Measurements from ENCODE around the gene VSTM4. TPM values are rescaled to one million over a fixed set of nuclear protein-coding genes. Genes with fewer than 3 reads are reported as not detected.

The VSTM4 gene
- total RNA-seq, 1 experiment from 2014 or later: 0.07 TPM

DNA sequence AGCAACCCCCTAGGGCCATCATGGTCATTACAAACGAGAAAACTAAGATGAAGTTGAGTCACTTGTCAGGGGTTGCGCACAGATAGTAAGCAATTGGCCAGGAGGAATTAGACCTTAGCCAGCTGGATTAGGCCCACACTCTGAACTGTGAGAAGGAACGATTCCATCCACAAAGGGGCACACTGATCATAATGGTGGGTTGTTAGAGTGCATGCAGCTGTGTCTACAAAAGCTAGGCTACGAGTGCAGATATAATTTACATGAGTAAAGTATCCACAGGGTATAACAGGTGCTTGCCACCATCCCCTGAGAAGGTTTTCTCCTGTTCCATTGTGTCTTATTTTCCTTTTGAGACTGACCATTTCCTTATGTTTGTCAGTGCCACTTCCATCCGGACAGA lies 35.1 kb upstream of the VSTM4 start:
- Histone ChIP-seq H3K4me3 (replicated peaks in 1 of 2; ENCODE audit: low read depth in 1 of 2, low read length in 2 of 2) (no peak overlapping the region), H3K36me3 (ENCODE audit: control insufficient read depth in 1 of 2, insufficient read depth in 2 of 2, low read length in 2 of 2) (no peaks in the 10 kb centered on the region), H3K9me3 (ENCODE audit: control insufficient read depth in 1 of 2, insufficient read depth in 1 of 2, low read depth in 1 of 2, low read length in 2 of 2) (no peaks in the 10 kb centered on the region), H3K27me3 (ENCODE audit: insufficient read depth, low read length) (peaks cover 67% of the 10 kb centered on the region), H2AFZ (ENCODE audit: low read depth, low read length, poor library complexity, severe bottlenecking) (no peak overlapping the region), H3K9ac (ENCODE audit: low read length) (no peak overlapping the region), H3K4me1 (ENCODE audit: control insufficient read depth in 1 of 2, insufficient read depth in 2 of 2, low read length in 2 of 2) (no peaks in the 10 kb centered on the region), H4K20me1 (ENCODE audit: insufficient read depth) (no peaks in the 10 kb centered on the region), H3K79me2 (ENCODE audit: insufficient read depth, low read length) (no peaks in the 10 kb centered on the region), H3K4me2 (ENCODE audit: low read length) (no peak overlapping the region), H3K27ac (ENCODE audit: low read depth, low read length) (no peak overlapping the region), H3K9me2 (ENCODE audit: insufficient read depth) (no peaks in the 10 kb centered on the region)
- TF ChIP-seq EZH2 (IDR thresholded peaks at IDR 0.05) (no peak), POLR2A (IDR thresholded peaks at IDR 0.05; ENCODE audit: borderline replicate concordance, extremely low read depth, insufficient read depth, insufficient read length) (no peak), SP1 (IDR thresholded peaks at IDR 0.05; ENCODE audit: low read depth) (no peak), FOSL1 (IDR thresholded peaks at IDR 0.05; ENCODE audit: low read depth) (no peak), ELF1 (IDR thresholded peaks at IDR 0.05; ENCODE audit: borderline replicate concordance, low read depth) (no peak), EGR1 (IDR thresholded peaks at IDR 0.05; ENCODE audit: low read depth) (no peak), YY1 (IDR thresholded peaks at IDR 0.05; ENCODE audit: extremely low read depth, insufficient replicate concordance, low read depth, low read length) (no peak), POLR2AphosphoS5 (IDR thresholded peaks at IDR 0.05; ENCODE audit: low read depth, low read length) (no peak), RAD21 (IDR thresholded peaks at IDR 0.05; ENCODE audit: low read depth) (no peak), SIN3A (IDR thresholded peaks at IDR 0.05; ENCODE audit: low read depth) (no peak), CBX3 (IDR thresholded peaks at IDR 0.05; ENCODE audit: low read depth) (no peak), CEBPB (IDR thresholded peaks at IDR 0.05; ENCODE audit: low read depth) (no peak), SRF (IDR thresholded peaks at IDR 0.05; ENCODE audit: low read depth) (no peak), ZNF274 (IDR thresholded peaks at IDR 0.05; ENCODE audit: low read depth, low read length) (no peak), JUND (IDR thresholded peaks at IDR 0.05) (no peak)
- TF ChIP-seq, protein P1, sequence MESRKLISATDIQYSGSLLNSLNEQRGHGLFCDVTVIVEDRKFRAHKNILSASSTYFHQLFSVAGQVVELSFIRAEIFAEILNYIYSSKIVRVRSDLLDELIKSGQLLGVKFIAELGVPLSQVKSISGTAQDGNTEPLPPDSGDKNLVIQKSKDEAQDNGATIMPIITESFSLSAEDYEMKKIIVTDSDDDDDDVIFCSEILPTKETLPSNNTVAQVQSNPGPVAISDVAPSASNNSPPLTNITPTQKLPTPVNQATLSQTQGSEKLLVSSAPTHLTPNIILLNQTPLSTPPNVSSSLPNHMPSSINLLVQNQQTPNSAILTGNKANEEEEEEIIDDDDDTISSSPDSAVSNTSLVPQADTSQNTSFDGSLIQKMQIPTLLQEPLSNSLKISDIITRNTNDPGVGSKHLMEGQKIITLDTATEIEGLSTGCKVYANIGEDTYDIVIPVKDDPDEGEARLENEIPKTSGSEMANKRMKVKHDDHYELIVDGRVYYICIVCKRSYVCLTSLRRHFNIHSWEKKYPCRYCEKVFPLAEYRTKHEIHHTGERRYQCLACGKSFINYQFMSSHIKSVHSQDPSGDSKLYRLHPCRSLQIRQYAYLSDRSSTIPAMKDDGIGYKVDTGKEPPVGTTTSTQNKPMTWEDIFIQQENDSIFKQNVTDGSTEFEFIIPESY (IDR thresholded peaks at IDR 0.05; ENCODE audit: extremely low read depth, insufficient replicate concordance, low read length): no peak
- TF ChIP-seq, protein P2, sequence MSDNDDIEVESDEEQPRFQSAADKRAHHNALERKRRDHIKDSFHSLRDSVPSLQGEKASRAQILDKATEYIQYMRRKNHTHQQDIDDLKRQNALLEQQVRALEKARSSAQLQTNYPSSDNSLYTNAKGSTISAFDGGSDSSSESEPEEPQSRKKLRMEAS (IDR thresholded peaks at IDR 0.05): no peak
- TF ChIP-seq, protein P3, sequence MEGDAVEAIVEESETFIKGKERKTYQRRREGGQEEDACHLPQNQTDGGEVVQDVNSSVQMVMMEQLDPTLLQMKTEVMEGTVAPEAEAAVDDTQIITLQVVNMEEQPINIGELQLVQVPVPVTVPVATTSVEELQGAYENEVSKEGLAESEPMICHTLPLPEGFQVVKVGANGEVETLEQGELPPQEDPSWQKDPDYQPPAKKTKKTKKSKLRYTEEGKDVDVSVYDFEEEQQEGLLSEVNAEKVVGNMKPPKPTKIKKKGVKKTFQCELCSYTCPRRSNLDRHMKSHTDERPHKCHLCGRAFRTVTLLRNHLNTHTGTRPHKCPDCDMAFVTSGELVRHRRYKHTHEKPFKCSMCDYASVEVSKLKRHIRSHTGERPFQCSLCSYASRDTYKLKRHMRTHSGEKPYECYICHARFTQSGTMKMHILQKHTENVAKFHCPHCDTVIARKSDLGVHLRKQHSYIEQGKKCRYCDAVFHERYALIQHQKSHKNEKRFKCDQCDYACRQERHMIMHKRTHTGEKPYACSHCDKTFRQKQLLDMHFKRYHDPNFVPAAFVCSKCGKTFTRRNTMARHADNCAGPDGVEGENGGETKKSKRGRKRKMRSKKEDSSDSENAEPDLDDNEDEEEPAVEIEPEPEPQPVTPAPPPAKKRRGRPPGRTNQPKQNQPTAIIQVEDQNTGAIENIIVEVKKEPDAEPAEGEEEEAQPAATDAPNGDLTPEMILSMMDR (IDR thresholded peaks at IDR 0.05 in 2 of 3, conservative IDR thresholded peaks at IDR 0.05 in 1 of 3; ENCODE audit: borderline replicate concordance in 1 of 3, insufficient read depth in 1 of 3, low read depth in 2 of 3, low read length in 2 of 3): no peak
- TF ChIP-seq, protein P4, sequence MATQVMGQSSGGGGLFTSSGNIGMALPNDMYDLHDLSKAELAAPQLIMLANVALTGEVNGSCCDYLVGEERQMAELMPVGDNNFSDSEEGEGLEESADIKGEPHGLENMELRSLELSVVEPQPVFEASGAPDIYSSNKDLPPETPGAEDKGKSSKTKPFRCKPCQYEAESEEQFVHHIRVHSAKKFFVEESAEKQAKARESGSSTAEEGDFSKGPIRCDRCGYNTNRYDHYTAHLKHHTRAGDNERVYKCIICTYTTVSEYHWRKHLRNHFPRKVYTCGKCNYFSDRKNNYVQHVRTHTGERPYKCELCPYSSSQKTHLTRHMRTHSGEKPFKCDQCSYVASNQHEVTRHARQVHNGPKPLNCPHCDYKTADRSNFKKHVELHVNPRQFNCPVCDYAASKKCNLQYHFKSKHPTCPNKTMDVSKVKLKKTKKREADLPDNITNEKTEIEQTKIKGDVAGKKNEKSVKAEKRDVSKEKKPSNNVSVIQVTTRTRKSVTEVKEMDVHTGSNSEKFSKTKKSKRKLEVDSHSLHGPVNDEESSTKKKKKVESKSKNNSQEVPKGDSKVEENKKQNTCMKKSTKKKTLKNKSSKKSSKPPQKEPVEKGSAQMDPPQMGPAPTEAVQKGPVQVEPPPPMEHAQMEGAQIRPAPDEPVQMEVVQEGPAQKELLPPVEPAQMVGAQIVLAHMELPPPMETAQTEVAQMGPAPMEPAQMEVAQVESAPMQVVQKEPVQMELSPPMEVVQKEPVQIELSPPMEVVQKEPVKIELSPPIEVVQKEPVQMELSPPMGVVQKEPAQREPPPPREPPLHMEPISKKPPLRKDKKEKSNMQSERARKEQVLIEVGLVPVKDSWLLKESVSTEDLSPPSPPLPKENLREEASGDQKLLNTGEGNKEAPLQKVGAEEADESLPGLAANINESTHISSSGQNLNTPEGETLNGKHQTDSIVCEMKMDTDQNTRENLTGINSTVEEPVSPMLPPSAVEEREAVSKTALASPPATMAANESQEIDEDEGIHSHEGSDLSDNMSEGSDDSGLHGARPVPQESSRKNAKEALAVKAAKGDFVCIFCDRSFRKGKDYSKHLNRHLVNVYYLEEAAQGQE (IDR thresholded peaks at IDR 0.05; ENCODE audit: low read depth): no peak
- intact Hi-C loops (cut with micrococcal nuclease): no loop called here
- DNase-seq (ENCODE audit: low read depth, low spot score) (no peak), ATAC-seq (no peak)
- CTCF ChIA-PET: no interaction called here
- RAD21 ChIA-PET (ENCODE audit: low non-redundant PET in 1 of 2, low total read pairs in 2 of 2, uncharacterized antibody in 2 of 2, unreplicated experiment in 2 of 2): no interaction called here
- BruUV-seq (replicated peaks): no TSS peak
- POLR2A ChIA-PET: no interaction called here
